22Rv1 (cell line): ENCODE measurements around the gene GPR3.

Experiments used
- CTCF ChIP-seq: fragments of 450-650 bp; IDR thresholded peaks from 2 replicates; pipeline ENCODE4 v1.5.1; 2017; ENCODE audit warnings: mild to moderate bottlenecking
- ZFX ChIP-seq: fragments of 450-650 bp; IDR thresholded peaks from 2 replicates; pipeline ENCODE4 v1.6.1; 2017; ENCODE audit warnings: antibody characterized with exemption, borderline replicate concordance

GRCh38 chr1:27346991-27347624 is 45.3 kb upstream of the GPR3 start:
- no peak for TF ChIP-seq CTCF
- no peak for TF ChIP-seq ZFX
